Karpas-422 (cell line): Measurements from ENCODE around the gene PGM5. TPM values are rescaled to one million over a fixed set of nuclear protein-coding genes. Genes with fewer than 3 reads are reported as not detected.

Source experiments
- DNase-seq: peaks from one replicate; pipeline ENCODE4 v3.0.0-alpha.2; 2015
- H2AFZ ChIP-seq: fragments of 200-600 bp; sonication (generic); 2 replicates; pipeline ENCODE4 v1.6.1; 2014; ENCODE audit warnings: antibody characterized with exemption, low read length, mixed read lengths
- H3K27ac ChIP-seq: fragments of 200-600 bp; sonication (generic); 2 replicates; pipeline ENCODE4 v1.5.1; 2014; ENCODE audit warnings: mild to moderate bottlenecking, low read length, moderate library complexity
- H3K27me3 ChIP-seq: fragments of 200-600 bp; sonication (generic); 2 replicates; pipeline ENCODE4 v1.6.1; 2014; ENCODE audit warnings: low read length, mixed read lengths
- H3K36me3 ChIP-seq: fragments of 200-600 bp; sonication (generic); 2 replicates; pipeline ENCODE4 v1.6.1; 2014; ENCODE audit warnings: low read length, mixed read lengths; ENCODE audit not compliant: insufficient read depth
- H3K4me1 ChIP-seq: fragments of 200-600 bp; sonication (generic); 2 replicates; pipeline ENCODE4 v1.6.1; 2014; ENCODE audit warnings: mild to moderate bottlenecking, low read length, mixed read lengths
- H3K4me2 ChIP-seq: fragments of 200-600 bp; sonication (generic); 2 replicates; pipeline ENCODE4 v1.6.1; 2014; ENCODE audit warnings: low read length, low read depth, mild to moderate bottlenecking; ENCODE audit not compliant: poor library complexity, severe bottlenecking
- H3K4me3 ChIP-seq: fragments of 200-600 bp; sonication (generic); 2 replicates; pipeline ENCODE4 v1.5.1; 2014; ENCODE audit warnings: mild to moderate bottlenecking, antibody characterized with exemption, low read length, mixed read lengths
- H3K79me2 ChIP-seq: fragments of 200-600 bp; sonication (generic); 2 replicates; pipeline ENCODE4 v1.6.1; 2014; ENCODE audit warnings: mild to moderate bottlenecking, low read length, mixed read lengths
- H3K9ac ChIP-seq: fragments of 200-600 bp; sonication (generic); 2 replicates; pipeline ENCODE4 v1.6.0; 2014; ENCODE audit warnings: low read length
- H3K9me2 ChIP-seq: fragments of 200-600 bp; sonication (generic), shearing (Covaris generic); replicated peaks from 2 replicates; pipeline ENCODE4 v1.6.0; 2014; ENCODE audit warnings: mild to moderate bottlenecking, low read length, moderate library complexity; ENCODE audit not compliant: insufficient read depth
- H3K9me3 ChIP-seq: fragments of 300-700, 200-600 bp; sonication (generic); 2 replicates; pipeline ENCODE4 v1.6.1; 2014; ENCODE audit warnings: low read length, mixed read lengths
- H4K20me1 ChIP-seq: fragments of 200-600 bp; sonication (generic); 2 replicates; pipeline ENCODE4 v1.6.1; 2014; ENCODE audit warnings: mild to moderate bottlenecking, antibody characterized with exemption, low read length, low read depth; ENCODE audit not compliant: insufficient read depth
- total RNA-seq: library from RNA; depleted of rRNA; stranded (reverse); fragments of >200 nt; shearing (Covaris generic); gene quantifications from 2 replicates; pipeline ENCODE4 v1.2.3, GENCODE V29; 2014; ENCODE audit warnings: low replicate concordance

PGM5 gene
- total RNA-seq, 1 experiment from 2014 or later, result 0.11 TPM

DNA sequence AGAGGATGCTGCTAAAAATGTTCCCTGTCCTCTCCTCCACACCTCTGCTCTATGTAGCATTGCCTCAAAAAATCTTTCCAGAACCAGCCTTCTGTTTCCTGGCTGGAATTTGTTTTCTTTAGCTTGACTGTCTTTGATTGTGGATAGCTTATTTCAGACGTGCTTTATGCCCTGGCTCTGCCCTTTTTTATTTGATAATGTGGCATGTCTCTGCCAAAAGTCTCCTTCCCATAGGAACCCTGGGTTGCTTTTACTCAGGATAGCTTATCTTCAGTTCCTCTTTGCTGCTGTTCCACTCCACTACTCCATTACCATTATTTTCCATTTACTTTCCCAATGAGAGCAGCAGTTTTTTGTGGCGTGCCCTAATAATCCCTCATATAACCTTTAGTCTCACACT is 185.2 kb downstream of the PGM5 start:
- Histone ChIP-seq H3K9ac (no peak overlapping the region), H3K27me3 (no peaks in the 10 kb centered on the region), H4K20me1 (no peaks in the 10 kb centered on the region), H3K79me2 (no peaks in the 10 kb centered on the region), H2AFZ (no peak overlapping the region), H3K4me2 (no peak overlapping the region), H3K4me1 (peaks cover 8% of the 10 kb centered on the region), H3K36me3 (no peaks in the 10 kb centered on the region), H3K27ac (no peak overlapping the region), H3K9me2 (no peaks in the 10 kb centered on the region), H3K9me3 (no peaks in the 10 kb centered on the region), H3K4me3 (no peak overlapping the region)
- no peak for DNase-seq

DNA sequence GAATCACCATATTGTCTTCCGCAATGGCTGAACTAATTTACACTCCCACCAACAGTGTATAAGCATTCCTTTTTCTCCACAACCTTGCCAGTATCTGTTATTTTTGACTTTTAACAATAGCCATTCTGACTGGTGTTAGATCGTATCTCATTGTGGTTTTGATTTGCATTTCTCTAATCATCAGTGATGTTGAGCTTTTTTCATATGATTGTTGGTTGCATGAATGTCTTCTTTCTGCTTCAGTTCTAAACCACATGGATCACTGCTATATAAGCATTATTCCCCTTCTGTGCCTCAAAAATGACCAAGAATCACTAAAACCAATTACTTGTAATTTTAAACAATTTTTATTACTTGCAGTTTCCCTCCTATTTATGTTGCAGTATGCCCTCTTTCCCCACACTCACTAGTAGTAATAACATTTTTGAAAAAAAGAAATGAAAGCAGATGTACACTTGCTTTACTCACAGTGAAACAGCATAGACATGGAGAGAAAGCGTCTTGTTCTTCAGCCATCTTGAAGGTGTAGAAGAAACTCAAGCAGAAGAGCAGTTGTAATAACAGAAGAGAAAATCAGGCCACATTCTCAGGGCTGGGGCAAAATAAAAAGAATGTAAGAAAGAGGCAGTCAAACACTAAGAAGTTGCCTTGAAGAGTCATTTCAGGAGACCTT is 188.8 kb downstream of the PGM5 start:
- no peak overlapping the region for H3K27ac ChIP-seq
- no peak overlapping the region for H3K4me3 ChIP-seq
- H3K9me2 ChIP-seq, result no peaks in the 10 kb centered on the region
- no peaks in the 10 kb centered on the region for H3K36me3 ChIP-seq
- peaks cover 14% of the 10 kb centered on the region for H3K4me1 ChIP-seq
- no peaks in the 10 kb centered on the region for H3K9me3 ChIP-seq
- no peak overlapping the region for H3K4me2 ChIP-seq
- H3K27me3 ChIP-seq, result no peaks in the 10 kb centered on the region
- H3K79me2 ChIP-seq, result no peaks in the 10 kb centered on the region
- H4K20me1 ChIP-seq, result no peaks in the 10 kb centered on the region
- H2AFZ ChIP-seq, result no peak overlapping the region
- H3K9ac ChIP-seq, result no peak overlapping the region
- no peak for DNase-seq

DNA sequence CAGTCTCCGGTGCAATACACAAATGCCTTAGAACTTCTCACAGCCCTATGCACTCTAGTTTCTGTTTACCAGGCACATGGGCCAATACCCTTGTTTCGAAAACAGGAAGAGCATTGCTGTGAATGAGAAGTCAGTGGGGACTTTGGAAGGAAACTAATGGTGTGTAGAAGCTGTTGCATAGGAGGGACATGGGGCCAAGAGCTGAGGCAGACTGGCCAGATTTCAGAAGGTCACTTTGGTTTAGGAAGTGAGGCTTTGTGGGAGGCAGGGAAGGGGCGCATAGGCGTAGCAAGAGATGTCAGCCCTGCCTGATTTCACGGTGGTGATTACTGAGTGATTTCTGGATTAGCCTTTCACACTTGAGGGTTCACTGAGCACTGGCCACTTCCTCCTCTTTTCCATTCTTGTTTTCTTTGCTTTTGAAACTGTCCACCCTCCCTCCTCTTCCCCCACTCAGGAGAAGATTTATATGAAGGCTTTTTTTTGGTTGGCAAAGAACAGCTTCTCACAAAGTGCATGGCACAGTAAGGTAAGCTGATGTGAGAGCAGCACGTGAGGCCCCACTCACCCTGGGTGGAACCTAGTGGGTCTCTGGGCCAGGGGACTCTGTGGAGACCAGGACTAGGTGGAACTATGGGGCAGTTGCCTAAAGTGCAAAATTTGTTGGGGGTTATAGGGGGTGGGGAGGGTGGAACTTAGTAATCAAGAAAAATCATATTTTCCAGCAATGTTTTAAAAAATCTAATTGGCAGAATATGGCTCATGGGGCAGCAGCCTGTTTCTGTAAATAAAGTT is 190.4 kb downstream of the PGM5 start:
- H3K4me2 ChIP-seq, result no peak overlapping the region
- H3K36me3 ChIP-seq, result no peaks in the 10 kb centered on the region
- no peak for DNase-seq
- H3K27me3 ChIP-seq, result no peaks in the 10 kb centered on the region
- no peaks in the 10 kb centered on the region for H4K20me1 ChIP-seq
- H3K9me3 ChIP-seq, result no peaks in the 10 kb centered on the region
- H3K4me1 ChIP-seq, result peaks cover 14% of the 10 kb centered on the region
- no peak overlapping the region for H3K27ac ChIP-seq
- H3K9me2 ChIP-seq, result no peaks in the 10 kb centered on the region
- H3K79me2 ChIP-seq, result no peaks in the 10 kb centered on the region
- H3K9ac ChIP-seq, result no peak overlapping the region
- H2AFZ ChIP-seq, result no peak overlapping the region; the same call in 1 of the 2 replicates
- H3K4me3 ChIP-seq, result no peak overlapping the region

DNA sequence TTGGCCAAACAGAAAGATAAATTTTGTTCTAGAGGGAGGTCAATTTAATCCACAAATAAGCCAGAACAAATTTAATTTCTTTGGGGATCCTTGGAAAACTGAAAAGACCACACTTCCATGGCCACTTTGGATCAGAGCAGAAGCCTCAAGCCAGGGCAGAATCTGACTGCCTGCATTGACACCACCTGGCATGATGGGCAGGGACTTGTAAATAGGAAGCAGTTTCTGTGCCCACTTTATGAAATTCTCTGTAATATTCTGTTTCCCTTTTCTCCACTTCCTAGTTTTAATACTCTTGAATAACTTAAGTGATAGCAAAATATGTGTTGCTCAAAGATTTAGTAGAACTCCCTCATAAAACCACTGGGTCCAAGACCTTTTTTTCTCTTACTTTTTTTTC is 191.0 kb downstream of the PGM5 start:
- peaks cover 14% of the 10 kb centered on the region for H3K4me1 ChIP-seq
- no peak for DNase-seq
- H3K79me2 ChIP-seq, result no peaks in the 10 kb centered on the region
- H3K36me3 ChIP-seq, result no peaks in the 10 kb centered on the region
- no peaks in the 10 kb centered on the region for H4K20me1 ChIP-seq
- no peak overlapping the region for H3K9ac ChIP-seq
- H3K4me3 ChIP-seq, result no peak overlapping the region
- no peak overlapping the region for H3K27ac ChIP-seq
- H3K9me2 ChIP-seq, result no peaks in the 10 kb centered on the region
- no peaks in the 10 kb centered on the region for H3K9me3 ChIP-seq
- H2AFZ ChIP-seq, result no peak overlapping the region
- no peak overlapping the region for H3K4me2 ChIP-seq
- H3K27me3 ChIP-seq, result no peaks in the 10 kb centered on the region

DNA sequence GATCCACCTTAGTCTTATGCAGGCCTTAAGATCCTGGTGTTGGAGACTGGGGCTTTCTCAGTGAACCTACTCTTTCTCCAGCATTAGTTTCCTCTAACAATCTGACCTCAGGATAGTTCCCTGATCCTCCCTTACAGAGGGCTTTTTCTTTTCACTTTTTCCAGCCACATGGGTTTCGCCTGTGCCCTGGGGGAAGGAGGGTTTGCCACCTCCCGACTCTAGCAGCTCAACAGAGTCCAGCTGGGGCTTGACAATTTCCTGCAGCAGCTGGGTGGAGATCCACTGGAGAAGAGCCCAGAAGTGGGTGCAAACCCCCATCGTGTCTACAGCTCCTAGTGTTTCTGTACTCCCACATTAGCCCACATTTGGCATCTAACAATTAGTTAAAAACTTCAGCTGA is 191.8 kb downstream of the PGM5 start:
- H3K27ac ChIP-seq, result no peak overlapping the region
- no peak overlapping the region for H3K4me2 ChIP-seq
- DNase-seq, result no peak
- peaks cover 14% of the 10 kb centered on the region for H3K4me1 ChIP-seq
- H2AFZ ChIP-seq, result no peak overlapping the region
- no peaks in the 10 kb centered on the region for H3K79me2 ChIP-seq
- H3K9me3 ChIP-seq, result no peaks in the 10 kb centered on the region
- H3K27me3 ChIP-seq, result no peaks in the 10 kb centered on the region
- H3K9me2 ChIP-seq, result no peaks in the 10 kb centered on the region
- H3K36me3 ChIP-seq, result no peaks in the 10 kb centered on the region
- H3K9ac ChIP-seq, result no peak overlapping the region
- H4K20me1 ChIP-seq, result no peaks in the 10 kb centered on the region
- no peak overlapping the region for H3K4me3 ChIP-seq

DNA sequence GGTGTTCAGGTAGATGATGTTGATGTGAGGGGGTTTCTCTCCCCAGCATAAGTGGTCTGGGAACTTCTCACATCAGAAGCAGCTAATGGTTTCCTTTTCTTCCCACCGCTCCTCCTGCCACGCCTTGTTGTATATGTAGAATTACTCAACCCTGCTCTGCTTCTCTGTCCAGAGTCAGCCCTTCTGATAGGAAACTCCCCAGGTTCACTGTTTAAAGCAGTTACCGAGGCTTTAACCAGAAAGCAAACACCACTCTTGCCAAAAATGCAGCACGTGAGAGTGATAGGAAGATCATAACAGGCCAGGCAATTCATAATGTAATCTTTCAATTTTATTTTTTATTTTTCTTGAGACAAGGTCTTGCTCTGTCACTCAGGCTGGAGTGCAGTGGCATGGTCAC is 194.8 kb downstream of the PGM5 start:
- H3K27me3 ChIP-seq, result no peaks in the 10 kb centered on the region
- H2AFZ ChIP-seq, result no peak overlapping the region
- H3K4me2 ChIP-seq, result no peak overlapping the region
- peaks cover 8% of the 10 kb centered on the region for H3K4me1 ChIP-seq
- DNase-seq, result no peak
- no peaks in the 10 kb centered on the region for H3K36me3 ChIP-seq
- H3K4me3 ChIP-seq, result no peak overlapping the region
- H4K20me1 ChIP-seq, result no peaks in the 10 kb centered on the region
- no peaks in the 10 kb centered on the region for H3K79me2 ChIP-seq
- H3K9me2 ChIP-seq, result no peaks in the 10 kb centered on the region
- H3K9ac ChIP-seq, result no peak overlapping the region
- H3K9me3 ChIP-seq, result no peaks in the 10 kb centered on the region
- H3K27ac ChIP-seq, result no peak overlapping the region

DNA sequence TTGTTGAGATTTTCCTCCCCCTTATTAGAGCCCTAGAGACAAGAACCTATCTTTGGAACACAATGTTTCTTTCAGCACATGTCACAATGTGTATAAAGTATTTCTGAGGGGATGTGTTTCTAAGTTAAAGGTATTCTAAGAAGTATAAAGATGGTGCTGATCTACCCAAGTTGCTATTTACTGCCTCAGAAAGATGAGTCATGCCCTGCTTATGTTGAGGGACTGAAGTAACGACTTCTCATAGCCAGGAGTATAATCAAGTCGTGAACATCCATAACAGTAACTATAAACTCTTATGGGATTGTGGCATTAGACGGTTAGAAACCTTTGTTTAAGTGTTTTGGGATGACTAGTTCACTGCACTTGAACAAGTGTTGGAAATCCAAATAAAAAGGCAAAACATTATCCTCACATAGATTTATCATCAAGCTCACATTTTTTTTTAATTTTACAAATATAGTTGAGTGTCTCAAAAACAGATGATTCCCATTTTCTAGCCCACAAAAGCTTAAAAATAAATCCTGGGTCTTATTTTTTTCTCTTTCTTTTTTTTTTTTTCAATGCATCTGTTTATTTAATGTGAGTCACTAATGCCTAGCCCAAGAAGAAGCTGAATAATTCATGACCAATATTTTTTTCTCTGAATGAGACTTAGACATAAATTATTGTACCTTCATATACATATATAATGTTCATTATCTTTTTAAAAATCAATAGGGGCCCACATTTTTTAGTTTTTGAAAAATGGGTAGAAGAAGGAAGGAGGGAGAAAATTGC is 196.5 kb downstream of the PGM5 start:
- Histone ChIP-seq H3K4me1 (no peaks in the 10 kb centered on the region), H3K4me3 (no peak overlapping the region), H2AFZ (no peak overlapping the region), H3K79me2 (no peaks in the 10 kb centered on the region), H3K27ac (no peak overlapping the region), H4K20me1 (no peaks in the 10 kb centered on the region), H3K9me2 (no peaks in the 10 kb centered on the region), H3K9me3 (no peaks in the 10 kb centered on the region), H3K27me3 (no peaks in the 10 kb centered on the region), H3K4me2 (no peak overlapping the region), H3K9ac (no peak overlapping the region), H3K36me3 (no peaks in the 10 kb centered on the region)
- no peak for DNase-seq

DNA sequence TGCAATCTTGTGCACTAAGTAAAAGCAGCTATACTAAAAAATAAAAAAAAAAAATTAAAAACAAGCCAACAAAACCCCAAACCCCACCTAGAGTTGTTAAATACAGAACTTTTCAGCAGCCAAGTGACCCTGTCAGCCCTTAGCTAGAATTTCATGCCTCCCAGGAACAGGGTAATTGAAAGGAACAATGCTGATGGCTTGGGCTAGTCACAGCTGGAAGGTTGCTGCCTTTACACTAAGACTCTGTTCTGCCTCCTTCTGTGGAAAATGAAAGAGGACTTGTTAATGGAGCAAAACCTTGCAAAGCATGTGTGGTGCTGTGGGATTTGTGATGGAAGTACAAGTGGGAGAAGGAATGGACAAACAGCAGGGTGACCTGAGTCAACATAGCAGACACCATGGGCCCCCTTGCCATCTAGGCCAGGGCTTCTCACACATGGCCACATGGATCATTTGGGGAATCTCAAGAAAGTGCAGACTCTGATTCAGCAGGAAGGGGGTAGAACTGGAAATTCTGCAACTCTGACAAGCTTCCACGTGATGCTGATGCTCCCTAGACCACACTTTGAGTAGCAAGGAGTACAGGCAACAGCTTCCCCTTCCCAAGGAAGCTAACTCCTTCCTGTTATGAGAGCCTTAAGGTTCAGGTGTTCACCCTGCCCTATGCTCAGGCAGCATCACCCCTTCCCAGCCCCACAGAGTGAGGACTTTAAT is 199.2 kb downstream of the PGM5 start:
- Histone ChIP-seq H3K9ac (no peak overlapping the region), H3K4me2 (no peak overlapping the region), H4K20me1 (no peaks in the 10 kb centered on the region), H3K4me3 (no peak overlapping the region), H3K27ac (no peak overlapping the region), H3K9me3 (no peaks in the 10 kb centered on the region), H2AFZ (no peak overlapping the region), H3K27me3 (no peaks in the 10 kb centered on the region), H3K36me3 (no peaks in the 10 kb centered on the region), H3K79me2 (no peaks in the 10 kb centered on the region), H3K9me2 (no peaks in the 10 kb centered on the region), H3K4me1 (no peaks in the 10 kb centered on the region)
- no peak for DNase-seq
